Activated CD8-positive, alpha-beta T cell treated with anti-CD3 and anti-CD28 coated beads for 36 hours (primary cell): ENCODE measurements around the gene ATP4A. TPM values are rescaled to one million over a fixed set of nuclear protein-coding genes. Genes with fewer than 3 reads are reported as not detected.
A peak's percentile ranks its signal among the peaks of the same experiment; 100 is the strongest.

ENCODE experiments used
- ATAC-seq: fragments of 200-7000 bp; cut with Tn5 transposase; one replicate; pipeline ENCODE4 v1.10.0; 2021; ENCODE audit warnings: mild to moderate bottlenecking, moderate library complexity
- CTCF ChIA-PET: fragments of 350-600 bp; sonication (Branson Sonifier 250); formaldehyde crosslinking; loops from one replicate; lab custom pipeline; 2021; ENCODE audit warnings: antibody characterized with exemption; lab: Charles Lee
- POLR2A ChIA-PET: fragments of 350-600 bp; sonication (Branson Sonifier 250); formaldehyde crosslinking; loops from one replicate; lab custom pipeline; 2021; ENCODE audit warnings: antibody characterized with exemption; lab: Charles Lee
- DNase-seq: peaks from one replicate; pipeline ENCODE4 v3.0.0-alpha.2; 2020
- H3K27ac Mint-ChIP-seq: one replicate; pipeline ENCODE4 v1.8.0; 2021; ENCODE audit warnings: mild to moderate bottlenecking, mixed read lengths
- H3K27me3 Mint-ChIP-seq: one replicate; pipeline ENCODE4 v1.8.0; 2021; ENCODE audit warnings: mixed read lengths
- H3K36me3 Mint-ChIP-seq: one replicate; pipeline ENCODE4 v1.8.0; 2021; ENCODE audit warnings: low read depth, mixed read lengths
- H3K4me1 Mint-ChIP-seq: one replicate; pipeline ENCODE4 v1.8.0; 2021; ENCODE audit warnings: low read depth, mixed read lengths
- H3K4me3 Mint-ChIP-seq: one replicate; pipeline ENCODE4 v1.8.0; 2021; ENCODE audit warnings: mild to moderate bottlenecking, moderate library complexity, mixed read lengths
- H3K9me3 Mint-ChIP-seq: one replicate; pipeline ENCODE4 v1.8.0; 2021; ENCODE audit warnings: mixed read lengths
- CTCF ChIP-seq: fragments of 200-600 bp; IDR thresholded peaks from one replicate; pipeline ENCODE4 v1.8.0; 2022; ENCODE audit warnings: antibody characterized with exemption, mild to moderate bottlenecking
- intact Hi-C: fragments of 100-400 bp; cut with micrococcal nuclease; formaldehyde crosslinking; loops from one replicate; pipeline ENCODE4 v1.10.0; 2022
- total RNA-seq, 2 experiments: library from RNA; stranded (reverse); gene quantifications; one replicate each; pipeline ENCODE4 v1.2.3, GENCODE V29; 2021

The ATP4A gene
- total RNA-seq, 2 experiments from 2014 or later, result not detected

- CTCF ChIA-PET, result interaction anchor here (1.4 to 1.7 kb wide), 3 partner anchors 16 to 475 kb away, joined by 3 to 6 read pairs (median 3); no protein-coding TSS in a partner anchor
- POLR2A ChIA-PET, result interaction anchor here (1.0 to 2.2 kb wide), 2 partner anchors 10 to 24 kb away, joined by 3 to 7 read pairs; no protein-coding TSS in a partner anchor
Measured at GRCh38 chr19:35533822-35534392, 29.6 kb downstream of the ATP4A start.

GRCh38 chr19:35533201-35533821 lies 30.1 kb downstream of the ATP4A start, which contains the start of gene GAPDHS:
Gene GAPDHS, plus strand, starts transcription at chr19:35533456. Its CDS starts 72 bp downstream, at chr19:35533528.
- no peaks in the 10 kb centered on the region for H3K36me3 Mint-ChIP-seq
- TF ChIP-seq CTCF, result no peak
- intact Hi-C loops, result no loop called here
- no peak for DNase-seq
- CTCF ChIA-PET, result no interaction called here
- H3K9me3 Mint-ChIP-seq, result no peaks in the 10 kb centered on the region
- H3K4me3 Mint-ChIP-seq, result peak within 1 kb of the TSS; percentile 52
- H3K4me1 Mint-ChIP-seq, result peaks cover 12% of the 10 kb centered on the region
- H3K27ac Mint-ChIP-seq, result peak within 1 kb of the TSS; percentile 67
- POLR2A ChIA-PET, result interaction anchor here (1.0 to 2.2 kb wide), 2 partner anchors 11 to 23 kb away, joined by 3 to 7 read pairs; no protein-coding TSS in a partner anchor
- peak; percentile 14 for ATAC-seq
- H3K27me3 Mint-ChIP-seq, result peaks cover 23% of the 10 kb centered on the region

More at GRCh38 chr19:35533822-35534392, 29.6 kb downstream of the ATP4A start:
- peaks cover 12% of the 10 kb centered on the region for H3K4me1 Mint-ChIP-seq
- TF ChIP-seq CTCF, result no peak
- ATAC-seq (peak; percentile 93), DNase-seq (peak; percentile 64)
- peaks cover 18% of the 10 kb centered on the region for H3K27me3 Mint-ChIP-seq
- no peaks in the 10 kb centered on the region for H3K36me3 Mint-ChIP-seq
- H3K9me3 Mint-ChIP-seq, result no peaks in the 10 kb centered on the region
- peak overlapping the region; percentile 52 for H3K4me3 Mint-ChIP-seq
- intact Hi-C loops, result no loop called here
- H3K27ac Mint-ChIP-seq, result peak overlapping the region; percentile 67

- Mint-ChIP-seq H3K4me3 (no peak overlapping the region), H3K4me1 (peaks cover 12% of the 10 kb centered on the region), H3K9me3 (no peaks in the 10 kb centered on the region), H3K27ac (no peak overlapping the region), H3K27me3 (peaks cover 34% of the 10 kb centered on the region), H3K36me3 (no peaks in the 10 kb centered on the region)
- ChIA-PET CTCF (interaction anchor here (1.1 to 1.3 kb wide), 2 partner anchors 20 to 61 kb away, joined by 3 to 4 read pairs; no protein-coding TSS in a partner anchor), POLR2A (no interaction called here)
- no peak for ATAC-seq
- intact Hi-C loops, result no loop called here
- no peak for DNase-seq
- TF ChIP-seq CTCF, result no peak
Measured at GRCh38 chr19:35531291-35531690, 32.2 kb downstream of the ATP4A start.

- Mint-ChIP-seq H3K4me3 (no peak overlapping the region), H3K36me3 (no peaks in the 10 kb centered on the region), H3K9me3 (no peaks in the 10 kb centered on the region), H3K27me3 (peaks cover 36% of the 10 kb centered on the region), H3K4me1 (peaks cover 12% of the 10 kb centered on the region), H3K27ac (peak overlapping the region; percentile 20)
- ATAC-seq, result no peak
- ChIA-PET POLR2A (interaction anchor here (0.6 kb wide), 2 partner anchors 36 to 96 kb away, joined by 3 to 4 read pairs; no protein-coding TSS in a partner anchor), CTCF (interaction anchor here (1.1 kb wide), 1 partner anchor 34 kb away, joined by 8 read pairs; no protein-coding TSS in a partner anchor)
- DNase-seq, result no peak
- TF ChIP-seq CTCF, result no peak
- intact Hi-C loops, result no loop called here
Measured at GRCh38 chr19:35529241-35530218, 33.9 kb downstream of the ATP4A start.
